GM21737 (cell line): ENCODE results near the gene IL27RA.

Source experiments
- ATAC-seq: cut with Tn5 transposase; IDR thresholded peaks from one replicate; pipeline ENCODE4 v1.9.1; 2021; ENCODE audit warnings: mild to moderate bottlenecking, moderate library complexity; ENCODE audit not compliant: unreplicated experiment

Gene IL27RA

DNA sequence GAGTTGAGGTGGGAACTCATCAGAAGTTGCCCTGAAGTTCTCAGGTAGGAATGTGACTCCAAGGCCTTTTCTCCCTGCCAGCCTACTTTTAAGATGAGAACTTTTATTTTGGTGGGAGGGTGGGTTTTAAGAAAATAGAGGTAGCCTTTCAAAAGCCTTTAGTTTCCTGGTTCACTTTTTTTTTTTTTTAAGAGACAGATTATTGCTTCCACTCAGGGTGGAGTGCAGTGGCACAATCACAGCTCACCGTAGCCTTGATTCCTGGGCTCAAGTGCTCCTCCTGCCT lies 51.1 kb downstream of the IL27RA start:
- ATAC-seq = no peak

GRCh38 chr19:14085309-14085995 lies 53.9 kb downstream of the IL27RA start, which contains the start of gene C19orf67:
C19orf67 (minus strand) TSS chr19:14085783; CDS start chr19:14085627, 156 bp downstream.
- ATAC-seq = no peak

DNA sequence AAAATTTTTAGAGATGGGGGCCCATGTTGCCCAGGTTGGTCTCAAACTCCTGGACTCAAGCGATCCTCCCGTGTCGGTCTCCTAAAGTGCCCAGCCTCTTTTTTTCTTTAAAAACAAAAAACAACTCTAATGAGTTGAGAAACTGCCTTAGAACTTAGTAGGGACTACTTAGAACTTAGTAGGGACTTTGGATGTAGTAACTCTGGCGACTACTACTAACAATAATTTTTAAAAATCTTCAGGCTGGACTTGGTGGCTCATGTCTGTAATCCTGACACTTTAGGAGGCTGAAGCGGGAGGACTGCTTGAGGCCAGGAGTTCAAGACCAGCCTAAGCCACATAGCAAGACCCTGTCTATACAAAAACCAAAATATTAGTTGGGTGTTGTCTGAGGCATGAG lies 54.5 kb downstream of the IL27RA start:
- ATAC-seq = no peak

DNA sequence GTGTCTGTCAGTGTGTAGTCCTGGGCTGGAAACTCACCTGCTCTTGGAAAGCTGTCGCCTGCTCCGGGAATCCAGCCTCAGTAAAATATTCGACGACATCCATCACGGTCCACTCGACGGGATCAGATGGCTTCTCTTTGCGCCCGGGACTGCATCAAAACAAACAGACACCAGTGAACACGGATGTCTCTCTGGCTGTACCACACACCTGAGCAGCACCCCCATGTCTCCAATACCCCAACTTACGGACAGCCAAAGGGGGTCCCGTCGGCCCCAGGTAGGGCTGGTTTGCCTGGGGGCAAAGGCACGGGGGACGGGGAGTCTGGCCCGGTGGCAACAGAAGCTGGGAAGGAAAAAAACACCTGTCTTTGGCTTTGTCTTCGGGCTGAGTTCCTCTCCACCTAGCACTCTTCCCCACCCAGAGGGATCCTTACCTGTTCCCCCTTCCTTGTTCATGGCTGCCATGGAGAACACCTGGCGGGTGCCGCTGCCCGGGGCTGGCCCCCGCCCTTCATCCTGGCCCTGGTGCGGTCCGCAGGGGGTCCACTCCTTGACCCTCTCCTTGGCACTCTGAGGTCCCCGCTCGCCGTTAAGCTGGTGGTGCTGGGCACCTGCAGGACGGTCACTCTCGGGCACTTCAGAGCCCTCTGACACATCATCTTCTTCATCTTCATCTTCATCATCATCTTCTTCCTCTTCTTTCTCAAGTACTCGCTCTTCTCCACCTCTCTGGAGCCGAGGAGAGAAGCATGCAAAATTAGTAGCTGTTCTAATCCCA lies 57.3 kb downstream of the IL27RA start:
- no peak for ATAC-seq

DNA sequence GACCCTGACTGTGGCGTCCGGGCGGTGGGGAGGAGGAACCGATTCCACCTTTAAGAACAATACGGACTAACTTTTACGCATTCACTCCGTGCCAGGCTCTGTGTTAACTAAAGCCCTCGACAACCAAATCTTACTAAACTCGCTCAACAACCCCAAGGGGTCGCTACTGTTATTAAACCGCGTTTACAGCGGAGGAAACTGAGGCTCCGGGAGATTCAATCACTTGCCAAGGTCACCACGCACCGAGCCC lies 57.8 kb downstream of the IL27RA start:
- no peak for ATAC-seq

DNA sequence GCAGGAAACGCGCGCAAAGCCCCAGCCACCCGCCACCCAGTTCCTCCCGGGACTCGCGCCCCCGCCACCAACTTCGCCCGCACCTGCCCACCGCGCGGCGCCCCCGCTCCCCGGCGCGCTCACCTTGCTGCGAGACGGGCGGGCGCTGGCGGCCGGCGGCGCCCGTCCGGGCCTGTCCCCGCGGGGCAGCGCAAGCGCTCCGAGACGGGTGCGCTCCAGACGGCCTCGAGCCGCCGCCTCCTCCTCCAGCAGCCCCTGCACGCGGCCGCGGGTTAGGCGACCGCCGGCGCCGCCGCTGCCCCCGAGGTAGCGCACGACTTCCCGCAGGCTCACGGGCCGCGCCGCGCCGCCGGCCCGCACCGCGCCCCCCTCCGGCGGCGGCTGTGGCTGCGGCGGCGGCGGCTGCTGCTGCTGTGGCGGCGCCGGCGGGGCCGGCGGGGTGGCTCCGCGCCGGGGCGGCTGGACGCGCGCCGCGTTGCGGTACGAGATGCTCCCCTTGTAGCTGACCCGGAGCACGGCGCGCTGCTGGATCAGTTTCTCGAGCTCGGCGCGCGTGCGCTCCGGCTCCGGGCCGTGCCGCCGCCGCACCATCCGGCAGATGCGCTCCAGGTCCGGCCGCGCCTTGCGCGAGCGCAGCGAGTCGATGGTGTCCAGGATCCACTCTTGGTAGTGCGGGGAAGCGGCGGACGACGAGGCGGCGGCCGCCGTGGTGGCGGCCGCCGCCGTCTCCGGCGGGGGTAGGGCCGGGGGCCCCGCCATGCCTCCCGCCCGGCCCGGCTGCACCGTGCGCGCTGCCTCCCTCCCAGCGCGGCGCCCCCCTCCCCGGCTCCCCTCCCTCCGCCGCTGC lies 58.3 kb downstream of the IL27RA start:
- ATAC-seq = no peak

DNA sequence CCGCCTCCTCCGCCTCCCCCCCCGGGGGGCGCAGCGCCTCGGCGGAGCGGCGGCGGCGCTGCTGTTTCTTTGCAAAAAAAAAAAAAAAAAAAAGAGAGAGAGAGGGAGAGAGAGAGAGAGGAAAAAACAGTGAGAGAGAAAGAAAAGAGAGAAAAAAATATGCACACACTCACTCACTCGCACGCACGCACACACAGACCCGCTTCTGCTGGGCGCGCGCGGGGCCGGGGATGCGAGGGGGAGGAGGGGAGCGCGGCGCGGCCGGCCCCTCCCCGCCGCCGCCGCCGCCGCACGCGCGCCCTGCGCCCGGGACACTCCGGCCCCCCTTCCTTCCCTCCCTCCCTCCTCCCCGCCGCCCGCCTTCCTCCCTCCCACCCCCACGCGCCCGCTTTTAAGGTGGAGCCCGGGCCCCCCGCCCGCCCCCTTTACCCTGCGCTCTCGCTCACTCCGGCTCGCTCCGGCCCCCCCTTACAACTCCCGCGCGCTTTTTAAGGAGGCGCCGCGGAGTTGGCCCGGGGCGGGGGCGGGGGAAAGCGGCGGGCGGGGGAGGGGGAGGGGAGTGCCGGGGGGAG lies 59.0 kb downstream of the IL27RA start, which contains the start of gene SAMD1:
SAMD1 (minus strand) TSS at position 243 of the 572 bp plus-strand sequence.
- peak; percentile 28 for ATAC-seq

DNA sequence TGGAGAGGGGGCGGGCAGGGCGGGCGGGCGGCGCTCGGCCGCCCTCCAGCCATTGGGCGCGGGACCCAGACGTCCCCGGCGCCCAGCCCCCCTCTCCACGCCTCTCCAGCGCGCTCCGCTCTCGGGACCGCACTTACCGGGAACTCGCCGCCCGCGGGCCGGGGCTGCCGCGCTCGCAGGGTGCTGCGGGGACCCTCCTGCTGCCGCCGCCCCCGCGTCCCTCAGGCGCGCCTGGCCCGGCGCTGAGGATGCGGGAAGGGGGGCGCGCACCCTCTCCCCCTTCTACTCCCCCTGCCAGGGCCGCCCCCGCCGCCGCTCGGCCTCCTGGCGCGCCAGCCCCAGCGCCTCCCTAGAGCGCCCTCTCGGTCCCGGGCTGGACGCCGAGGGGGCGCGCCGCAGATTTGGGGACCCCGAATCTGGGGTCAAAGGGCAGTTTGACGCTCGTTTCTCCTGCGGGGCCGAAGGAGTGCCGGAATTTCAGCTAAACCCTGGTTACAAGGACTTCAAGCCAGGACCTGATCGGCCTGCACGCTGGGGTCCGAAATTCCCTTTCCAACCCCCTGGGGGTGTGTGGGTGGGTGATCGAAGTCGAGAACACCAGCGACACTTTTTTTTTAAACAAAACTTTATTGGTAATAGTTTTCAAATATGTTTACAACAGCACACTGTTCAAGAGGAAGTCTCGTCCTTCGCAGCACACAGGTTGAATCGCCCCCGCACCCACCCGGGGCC lies 59.7 kb downstream of the IL27RA start:
- peak; percentile 51 for ATAC-seq

- peak; percentile 4 for ATAC-seq
Measured at GRCh38 chr19:14091813-14092462, 60.4 kb downstream of the IL27RA start.

GRCh38 chr19:14093117-14093823 lies 61.7 kb downstream of the IL27RA start:
- ATAC-seq = no peak

DNA sequence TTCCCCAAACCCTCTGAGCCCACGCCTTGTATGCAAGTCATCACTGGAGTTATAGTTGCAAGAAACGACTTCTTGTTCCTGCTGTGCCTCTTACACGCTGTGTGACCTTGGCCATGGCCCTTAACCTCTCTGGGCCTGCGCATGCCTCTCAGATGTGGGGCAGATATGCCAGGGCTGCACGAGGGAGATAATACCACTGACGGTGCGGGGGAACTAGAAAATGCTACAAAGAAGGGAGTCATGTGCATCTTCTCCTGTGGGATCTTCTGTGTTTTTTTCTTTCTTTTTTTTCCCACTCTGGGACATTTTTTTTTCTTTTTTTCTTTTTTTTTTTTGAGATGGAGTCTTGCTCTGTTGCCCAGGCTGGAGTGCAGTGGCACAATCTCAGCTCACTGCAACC lies 63.3 kb downstream of the IL27RA start:
- ATAC-seq = no peak

GRCh38 chr19:14096272-14096992 lies 64.9 kb downstream of the IL27RA start:
- ATAC-seq = no peak

GRCh38 chr19:14097532-14098151 lies 66.1 kb downstream of the IL27RA start:
- no peak for ATAC-seq

DNA sequence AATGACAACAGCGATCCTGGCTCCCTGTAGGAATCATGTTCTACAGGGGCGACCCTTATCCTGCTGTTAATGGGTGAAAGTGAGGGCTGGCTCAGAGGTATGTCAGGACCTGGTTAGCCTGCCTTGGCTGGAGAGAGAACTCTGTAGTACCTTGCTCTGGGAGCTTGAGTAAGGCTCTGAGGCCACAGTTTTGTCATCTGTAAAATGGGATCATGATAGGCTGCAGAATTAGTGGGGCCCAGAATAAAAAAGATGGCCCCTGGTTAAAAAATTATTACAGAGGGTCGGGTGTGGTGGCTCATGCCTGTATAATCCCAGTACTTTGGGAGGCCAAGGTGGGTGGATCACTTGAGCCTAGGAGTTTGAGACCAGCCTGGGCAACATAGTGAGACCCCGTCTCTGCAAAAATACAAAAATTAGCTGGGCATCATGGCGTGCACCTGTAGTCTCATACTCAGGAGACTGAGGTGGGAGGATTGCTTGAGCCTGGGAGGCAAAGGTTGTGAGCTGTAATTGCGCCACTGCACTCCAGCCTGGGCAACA lies 69.5 kb downstream of the IL27RA start:
- ATAC-seq = no peak

DNA sequence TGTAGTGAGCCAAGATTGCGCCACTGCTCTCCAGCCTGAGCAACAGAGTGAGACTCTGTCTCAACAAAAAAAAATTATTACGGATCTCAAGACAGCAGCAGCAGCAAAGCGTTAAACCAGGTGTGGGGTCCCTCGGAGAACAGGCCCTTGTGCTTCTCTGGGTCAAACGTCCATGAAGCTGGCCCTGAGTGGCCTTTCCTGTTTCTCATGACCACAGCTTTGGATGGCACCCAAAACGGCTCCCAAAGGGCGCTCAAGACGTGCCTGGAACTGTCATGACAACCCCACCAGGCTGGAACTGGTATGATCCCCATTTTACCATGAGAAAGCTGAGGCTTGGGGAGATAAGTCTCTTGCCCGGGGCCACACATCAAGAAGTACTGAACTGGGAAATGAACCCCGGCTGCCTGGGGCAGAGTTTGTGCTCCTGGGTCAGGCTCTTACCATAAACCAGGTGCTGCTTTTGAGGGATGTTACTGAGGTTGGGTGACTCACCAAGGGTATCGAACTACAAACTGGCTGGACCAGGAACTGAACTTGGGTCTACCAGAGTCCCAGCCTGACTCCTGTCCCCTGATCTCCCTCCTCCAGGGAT lies 70.6 kb downstream of the IL27RA start:
- ATAC-seq = no peak

- no peak for ATAC-seq
Measured at GRCh38 chr19:14102756-14103155, 71.2 kb downstream of the IL27RA start.
